DMS 273 (cell line): ENCODE results near the gene RPS6KA1.
"Not testable (repeated sequence)": the region's sequence is repeated elsewhere in the genome, so short reads cannot be mapped to it uniquely, and the experiment has no call there.

ENCODE experiments used
- DNase-seq: peaks from one replicate; lab custom pipeline; 2025; ENCODE audit not compliant: unreplicated experiment; lab: John Stamatoyannopoulos, UW

RPS6KA1 gene

GRCh38 chr1:26593385-26593784 is 63.8 kb downstream of the RPS6KA1 start:
- DNase-seq, result no peak

GRCh38 chr1:26594593-26594992 is 65.0 kb downstream of the RPS6KA1 start:
- not testable (repeated sequence) for DNase-seq

- peak; percentile 76 for DNase-seq
Measured at GRCh38 chr1:26597629-26598039, 68.1 kb downstream of the RPS6KA1 start.

GRCh38 chr1:26598890-26599289 is 69.3 kb downstream of the RPS6KA1 start:
- no peak for DNase-seq

GRCh38 chr1:26602378-26602959 is 72.9 kb downstream of the RPS6KA1 start:
- DNase-seq, result peak; percentile 84

- DNase-seq, result no peak
Measured at GRCh38 chr1:26603856-26604255, 74.3 kb downstream of the RPS6KA1 start.

GRCh38 chr1:26607186-26607585 is 77.6 kb downstream of the RPS6KA1 start:
- DNase-seq, result no peak

GRCh38 chr1:26608895-26609294 is 79.3 kb downstream of the RPS6KA1 start:
- DNase-seq, result no peak

GRCh38 chr1:26610781-26611180 is 81.2 kb downstream of the RPS6KA1 start:
- no peak for DNase-seq

GRCh38 chr1:26612627-26613026 is 83.1 kb downstream of the RPS6KA1 start:
- not testable (repeated sequence) for DNase-seq

GRCh38 chr1:26614655-26615411 is 85.3 kb downstream of the RPS6KA1 start:
- no peak for DNase-seq

- no peak for DNase-seq
Measured at GRCh38 chr1:26616881-26617280, 87.3 kb downstream of the RPS6KA1 start.

GRCh38 chr1:26618561-26618960 is 89.0 kb downstream of the RPS6KA1 start:
- DNase-seq, result no peak
